Activated CD4-positive, alpha-beta T cell treated with anti-CD3 and anti-CD28 coated beads for 1 hour (primary cell): ENCODE data around the gene SFMBT2.

ENCODE experiments used
- DNase-seq: peaks from one replicate; pipeline ENCODE4 v3.0.0-alpha.2; 2020

The SFMBT2 gene

DNA sequence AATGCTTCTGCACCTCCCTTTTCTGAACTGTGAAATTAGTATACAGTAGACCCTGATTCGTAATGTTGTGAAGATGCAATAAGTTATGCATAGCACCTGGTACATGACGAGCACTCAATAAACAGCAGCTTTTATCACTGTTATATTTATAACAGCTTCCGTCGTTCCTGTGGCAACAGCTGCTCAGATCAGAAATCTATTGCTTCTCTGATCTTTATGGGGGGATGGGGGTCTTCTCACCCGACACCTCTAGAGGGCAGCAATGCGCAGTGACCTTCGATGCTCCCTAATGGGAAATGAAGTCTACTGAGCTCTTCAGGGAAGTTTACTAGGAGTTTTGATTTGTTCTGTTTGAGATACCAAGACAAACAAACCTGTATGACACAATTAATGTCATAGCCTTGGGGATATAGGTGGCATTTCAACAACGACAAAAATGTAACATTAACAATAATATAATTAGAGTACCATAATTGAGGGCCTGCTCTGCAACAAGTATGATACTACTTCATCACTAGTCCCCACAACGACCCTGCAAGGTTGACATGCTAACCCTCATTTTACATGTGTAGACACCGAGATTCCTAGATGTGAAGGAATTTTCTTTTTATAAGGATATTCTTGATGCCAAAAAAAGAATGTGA, 289.6 kb downstream of the SFMBT2 start:
- DNase-seq = peak; percentile 40

DNA sequence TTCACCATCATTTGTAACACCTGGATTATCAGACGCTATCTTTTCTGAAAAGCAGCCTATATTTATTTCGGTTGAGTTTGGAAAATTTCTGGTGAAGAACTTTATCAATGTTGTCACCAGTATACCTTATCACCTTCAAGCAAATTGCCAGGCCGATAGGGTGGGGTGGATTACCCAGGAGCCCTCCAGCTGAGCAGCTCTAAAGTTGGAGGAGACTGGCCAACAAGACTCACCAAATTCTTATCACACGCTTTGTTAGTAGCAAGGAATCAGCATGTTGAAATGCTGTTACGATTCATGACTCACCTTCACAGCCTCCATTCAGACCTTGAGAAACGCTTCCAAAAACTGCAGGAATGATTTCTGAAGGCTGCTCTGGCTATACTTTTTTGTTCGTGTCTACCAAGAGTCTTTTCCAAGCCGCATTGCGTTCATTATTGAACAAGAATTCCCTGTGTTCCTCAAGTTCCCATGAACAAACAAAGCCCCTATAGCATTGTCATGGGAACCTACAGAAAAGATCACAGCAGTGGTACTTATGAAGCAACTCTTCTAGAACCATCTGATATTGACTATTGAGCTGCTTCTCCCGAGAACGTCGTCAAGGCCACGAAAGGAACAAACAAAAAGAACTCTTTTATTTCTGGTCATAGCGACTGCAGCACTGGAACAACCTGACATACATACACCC, 291.4 kb downstream of the SFMBT2 start:
- DNase-seq = no peak

DNA sequence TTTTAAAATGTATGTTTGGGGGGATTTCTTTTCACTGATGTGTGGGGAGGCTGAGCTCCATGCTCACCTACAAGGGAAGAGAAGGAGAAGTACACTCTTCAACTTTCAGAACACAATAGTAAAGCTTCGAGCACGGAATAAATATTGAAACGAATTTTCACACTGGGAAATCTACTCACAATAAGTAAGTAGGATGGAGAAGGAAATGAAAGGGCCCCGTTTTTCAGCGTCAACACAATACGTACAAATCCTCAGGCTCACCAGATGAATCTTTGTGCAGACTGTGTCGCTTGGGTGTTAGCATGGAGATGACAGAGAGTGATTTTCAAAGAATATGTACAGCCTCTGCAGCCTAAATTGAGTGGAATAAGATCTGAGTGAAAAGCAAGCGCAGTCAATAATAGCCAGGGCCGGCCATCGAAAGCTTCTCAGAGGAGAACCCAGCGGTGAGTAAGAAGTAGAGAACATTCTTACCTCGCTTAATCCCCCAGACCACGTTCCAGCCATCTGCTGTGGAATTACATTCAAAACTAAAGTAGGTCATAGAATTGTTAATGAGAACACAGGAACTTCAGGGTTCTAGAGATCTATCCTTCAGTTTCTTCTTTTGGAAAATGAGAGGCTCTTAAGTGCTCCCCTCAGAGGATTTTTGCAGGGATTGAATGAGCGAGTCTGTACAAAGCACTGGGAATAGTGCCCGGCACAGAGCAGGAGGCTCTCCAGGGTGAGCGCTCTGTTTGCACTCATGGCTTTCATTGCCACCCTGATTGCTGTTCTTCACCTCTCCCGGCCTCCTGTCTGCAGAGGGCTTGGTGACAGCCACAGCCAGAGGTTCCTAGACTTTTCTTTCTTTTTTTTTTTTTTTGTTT, 292.8 kb downstream of the SFMBT2 start:
- no peak for DNase-seq

DNA sequence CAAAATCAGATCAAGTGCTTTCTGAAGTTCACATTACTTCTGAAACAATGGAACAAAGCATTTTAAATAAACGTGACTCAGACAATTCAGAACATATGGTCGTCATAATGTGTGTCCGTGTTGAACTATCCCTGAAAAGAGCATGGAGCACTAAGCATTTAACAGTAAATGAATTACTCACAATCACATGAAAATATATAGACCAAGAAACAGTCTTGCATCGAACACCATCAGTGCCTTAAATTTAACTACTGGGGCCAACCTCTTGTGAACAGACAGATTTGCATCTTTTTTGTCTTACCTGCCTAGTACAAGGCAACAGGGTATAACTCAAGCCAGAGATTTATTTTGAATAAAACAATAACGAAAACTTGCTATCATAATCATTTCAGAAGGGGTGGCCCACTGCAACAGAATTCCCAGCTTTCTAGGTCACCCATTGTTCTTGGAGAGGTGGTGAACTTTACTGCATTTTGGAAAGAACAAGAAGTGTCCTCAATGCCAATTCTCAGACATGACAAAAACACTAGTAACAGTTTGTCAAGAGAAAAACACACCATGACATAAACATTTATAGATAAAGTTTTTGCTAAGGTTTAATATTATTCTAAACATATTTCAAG, 293.5 kb downstream of the SFMBT2 start:
- no peak for DNase-seq

DNA sequence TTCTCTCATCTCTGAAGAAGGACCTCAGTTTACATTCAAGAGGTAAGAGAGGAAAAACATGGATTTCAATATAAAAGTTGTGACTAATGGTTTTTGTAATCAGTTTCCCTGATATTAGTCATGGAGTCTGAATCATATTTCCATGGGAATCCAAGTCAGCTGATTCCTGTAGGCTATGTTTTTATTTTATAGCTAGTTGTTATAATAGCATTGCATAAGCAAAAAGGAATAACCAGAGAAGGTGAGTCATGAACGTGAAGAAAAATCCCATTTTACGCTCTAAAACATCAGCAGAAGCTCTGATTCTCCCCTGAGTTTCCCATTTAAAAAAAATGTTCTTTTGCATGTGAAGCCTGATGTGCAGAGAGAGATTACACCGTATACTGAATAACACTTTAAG, 299.3 kb downstream of the SFMBT2 start:
- DNase-seq = no peak

DNA sequence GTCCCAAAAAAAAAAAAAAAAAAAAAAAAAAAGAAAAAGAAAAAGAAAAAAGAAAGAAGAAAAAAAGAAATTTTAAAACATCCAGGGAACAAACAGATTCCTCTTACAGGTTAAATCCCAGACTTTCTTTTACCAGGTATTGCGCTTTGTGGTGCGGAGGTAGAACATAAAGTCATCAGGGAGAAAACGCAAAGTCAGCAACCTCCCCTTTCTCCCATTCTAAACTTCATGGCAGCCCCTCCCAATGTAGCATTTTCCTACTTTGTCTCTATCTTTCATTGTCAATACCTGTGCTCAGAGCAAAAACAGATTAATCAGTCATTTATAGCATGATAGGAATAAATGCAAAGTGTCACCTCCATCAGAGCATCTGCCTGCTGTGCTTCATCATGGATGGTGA, 299.7 kb downstream of the SFMBT2 start:
- no peak for DNase-seq
